ENCODE data around the gene KISS1R.

The KISS1R gene

GRCh38 chr19:884420-885211 is 32.5 kb upstream of the KISS1R start:
- H3K4me3 ChIP-seq (ENCODE audit: low read depth, low read length): no peak overlapping the region
- TF ChIP-seq CTCF (IDR thresholded peaks at IDR 0.05; ENCODE audit: borderline replicate concordance, insufficient read depth, low read depth, low read length): no peak

- TF ChIP-seq CTCF (IDR thresholded peaks at IDR 0.05; ENCODE audit: borderline replicate concordance, insufficient read depth, low read depth, low read length): no peak
- H3K4me3 ChIP-seq (ENCODE audit: low read depth, low read length): no peak overlapping the region
These were observed 31.5 kb upstream of the KISS1R start for GRCh38 chr19:885536-886224.

GRCh38 chr19:887072-887471 is 30.1 kb upstream of the KISS1R start:
- no peak overlapping the region for H3K4me3 ChIP-seq (ENCODE audit: low read depth, low read length)
- TF ChIP-seq CTCF (IDR thresholded peaks at IDR 0.05; ENCODE audit: borderline replicate concordance, insufficient read depth, low read depth, low read length): no peak

GRCh38 chr19:887599-887998 is 29.5 kb upstream of the KISS1R start:
- no peak for TF ChIP-seq CTCF (IDR thresholded peaks at IDR 0.05; ENCODE audit: borderline replicate concordance, insufficient read depth, low read depth, low read length)
- no peak overlapping the region for H3K4me3 ChIP-seq (ENCODE audit: low read depth, low read length)

GRCh38 chr19:888581-889385 is 28.4 kb upstream of the KISS1R start:
- no peak overlapping the region for H3K4me3 ChIP-seq (ENCODE audit: low read depth, low read length)
- no peak for TF ChIP-seq CTCF (IDR thresholded peaks at IDR 0.05; ENCODE audit: borderline replicate concordance, insufficient read depth, low read depth, low read length)

GRCh38 chr19:889662-890295 is 27.4 kb upstream of the KISS1R start:
- H3K4me3 ChIP-seq (ENCODE audit: low read depth, low read length): no peak overlapping the region
- TF ChIP-seq CTCF (IDR thresholded peaks at IDR 0.05; ENCODE audit: borderline replicate concordance, insufficient read depth, low read depth, low read length): no peak

All from GM12875 (cell line).